Heart right ventricle (tissue), 16 donors: Measurements from ENCODE around the gene PFKL. TPM values are rescaled to one million over a fixed set of nuclear protein-coding genes. Genes with fewer than 3 reads are reported as not detected.
"Not testable (repeated sequence)": the region's sequence is repeated elsewhere in the genome, so short reads cannot be mapped to it uniquely, and the experiment has no call there.

Experiments used
- ATAC-seq, 8 donors: fragments of 200-7000 bp; cut with Tn5 transposase; one replicate each; pipeline ENCODE4 v1.9.1; 2020; ENCODE audit warnings: mild to moderate bottlenecking in 8 of 8, moderate library complexity in 8 of 8, moderate number of reproducible peaks in 1 of 8
- DNase-seq, 2 donors: peaks; one replicate each; pipeline ENCODE4 v3.0.0-alpha.2; 2020
- H3K27ac ChIP-seq, 10 donors: fragments of 200-600 bp; sonication (generic) in 2 of 10; one replicate each; pipeline versions ENCODE4 v1.5.0 to v1.8.0; 2020 to 2022; ENCODE audit warnings: mild to moderate bottlenecking in 3 of 10
- H3K27me3 ChIP-seq, 7 donors: fragments of 200-600 bp; one replicate each; pipeline ENCODE4 v1.8.0; 2021 to 2022; ENCODE audit warnings: mild to moderate bottlenecking in 2 of 7
- H3K36me3 ChIP-seq, 9 donors: fragments of 200-600 bp; sonication (generic) in 1 of 9; one replicate each; pipeline versions ENCODE4 v1.5.0 to v1.8.0; 2020 to 2022; ENCODE audit warnings: mild to moderate bottlenecking in 2 of 9
- H3K4me1 ChIP-seq, 9 donors: fragments of 200-600 bp; sonication (generic) in 1 of 9; one replicate each; pipeline versions ENCODE4 v1.5.0 to v1.8.0; 2020 to 2022; ENCODE audit warnings: mild to moderate bottlenecking in 4 of 9
- H3K4me3 ChIP-seq, 10 donors: fragments of 200-600 bp; sonication (generic) in 2 of 10; one replicate each; pipeline versions ENCODE4 v1.5.0 to v1.8.0; 2020 to 2022; ENCODE audit warnings: mild to moderate bottlenecking in 7 of 10, moderate library complexity in 2 of 10
- H3K9me3 ChIP-seq, 11 donors: fragments of 200-600 bp in 10 of 11; sonication (generic) in 2 of 11; one replicate each; pipeline versions ENCODE4 v1.5.0 to v1.8.0; 2013 to 2022; ENCODE audit warnings: mild to moderate bottlenecking in 2 of 11, control low read depth in 1 of 11, moderate library complexity in 1 of 11
- CTCF ChIP-seq, 9 donors: fragments of 200-600 bp; sonication (generic) in 2 of 9; IDR thresholded peaks; one replicate each; pipeline versions ENCODE4 v1.5.0 to v1.8.0; 2021 to 2022; ENCODE audit warnings: antibody characterized with exemption in 9 of 9, mild to moderate bottlenecking in 5 of 9, moderate library complexity in 1 of 9
- WGBS, 2 donors: extraction: QIAGEN DNeasy Blood & Tissue Kit; methylation state at CpG; one replicate each; pipeline ENCODE4 v1.1.7; 2013; ENCODE audit warnings: inconsistent platforms in 1 of 2; 5-methylcytosine and 5-hydroxymethylcytosine counted together
- intact Hi-C, 10 donors: fragments of 100-400 bp; cut with DNase I; formaldehyde crosslinking; loops; one replicate each; pipeline versions ENCODE4 v1.11.1 to v1.14.2; 2022
- polyA plus RNA-seq, 2 donors: library from polyadenylated mRNA; stranded (reverse); fragments of 200-250 nt; gene quantifications; one replicate each; pipeline ENCODE4 v1.2.3, GENCODE V29; 2013
- total RNA-seq, 10 donors: library from RNA; stranded (reverse); fragmentation: NEBNext Ultra II Directional in 3 of 10; extraction: Animal tissue kit (Norgen Biotek cat#: 25700) in 3 of 10; gene quantifications; one replicate each; pipeline versions ENCODE4 v1.2.1 to v1.2.4, GENCODE V29; 2021 to 2023
- donor health status: Arrhythmogenic right ventricular cardiomyopathy.
- donor health status: ischemic (EF 13 %, LVEDD 7.1; RV severe dilation, severe dysfunction).
- donor health status: healthy with polysubstance abuse.
- donor health status: DM: no; HTN: yes; CAD: no.
- donor health status: DM: no; HTN: no; CAD: no.
- donor health status: ischemic (EF 25% LVEDD 6.9; RV normal size, moderate dysfunction).
- donor health status: ischemic (EF 25% LVEDD 5.7; RV mildly dilated, moderate dysfunction).
- donor health status: healthy.
- donor health status: DM: yes; HTN: yes; CAD: no.
- donor health status: Ischemic cardiomyopathy.
- donor health status: ischemic (EF 35%, LVEDD 5.7; RV mildly dilated, moderate dysfunction).
- donor health status: nonischemic (EF 11% LVEDD 7.7; RV severe dilation, severe dysfunction).
- donor health status: DM: yes; HTN: yes; CAD: no.
- donor health status: PGD.
- donor health status: ischemic (EF 29% LVEDD 5.4; RV normal size, mild dysfunction).
- donor health status: nonischemic (EF 23%, LVEDD 6.1; RV moderate dilation, normal function).

Gene PFKL
- total and polyA plus RNA-seq, 12 donors = 34.7 to 84.4 (median 43.8) TPM

- not testable (repeated sequence) for H3K27me3 ChIP-seq, ATAC-seq, H3K9me3 ChIP-seq, H3K4me3 ChIP-seq, DNase-seq
- Histone ChIP-seq H3K4me1 (peaks cover 38 to 72% (median 53%) of the 10 kb centered on the region in 9 donors), H3K36me3 (peaks cover 0 to 18% (median 0%) of the 10 kb centered on the region in 9 donors), H3K27ac (peak overlapping the region in 2 of 10 donors; percentile 31)
- peak in 1 of 9 donors; percentile 23 for TF ChIP-seq CTCF (IDR thresholded peaks at IDR 0.05)
- WGBS, 2 donors = 86 to 89% methylated on average over 21 to 23 of the region's 23 CpGs
- intact Hi-C loops = loop anchor here in 2 of 10 donors (5.0 to 10.0 kb wide), 2 partner anchors 35 to 288 kb away; partner anchors contain the start of genes CFAP410 (in 2 of the 2) and TRAPPC10 (in 1 of the 2)
Measured at GRCh38 chr21:44302573-44303401, 2.9 kb downstream of the PFKL start.

GRCh38 chr21:44303490-44303981 is 3.7 kb downstream of the PFKL start:
- WGBS, 2 donors = 76 to 79% methylated on average over 12 of the region's 12 CpGs
- intact Hi-C loops = loop anchor here in 2 of 10 donors (5.0 to 10.0 kb wide), 2 partner anchors 34 to 289 kb away; partner anchors contain the start of genes CFAP410 (in 2 of the 2) and TRAPPC10 (in 1 of the 2)
- H3K4me1 ChIP-seq = peaks cover 38 to 70% (median 50%) of the 10 kb centered on the region in 9 donors

GRCh38 chr21:44304011-44304616 is 4.3 kb downstream of the PFKL start:
- 67 to 72% methylated on average over 16 of the region's 16 CpGs for WGBS, 2 donors
- Histone ChIP-seq H3K27me3 (no peaks in the 10 kb centered on the region), H3K9me3 (no peaks in the 10 kb centered on the region), H3K4me1 (peaks cover 38 to 69% (median 49%) of the 10 kb centered on the region in 9 donors), H3K4me3 (no peak overlapping the region), H3K36me3 (peaks cover 0 to 31% (median 0%) of the 10 kb centered on the region in 9 donors), H3K27ac (peak overlapping the region in 8 of 10 donors; percentile 9 to 56 (median 34))
- DNase-seq (no peak), ATAC-seq (peak in 1 of 8 donors; percentile 23)
- intact Hi-C loops = loop anchor here in 3 of 10 donors (2.0 to 10.0 kb wide), 3 partner anchors 15 to 289 kb away; partner anchors contain the start of genes CFAP410 (in 2 of the 3) and TRAPPC10 (in 1 of the 3)
- no peak for TF ChIP-seq CTCF (IDR thresholded peaks at IDR 0.05)

More at GRCh38 chr21:44303490-44303981, 3.7 kb downstream of the PFKL start:
- Histone ChIP-seq H3K36me3 (peaks cover 0 to 25% (median 0%) of the 10 kb centered on the region in 9 donors), H3K27ac (peak overlapping the region in 8 of 10 donors; percentile 9 to 56 (median 34)), H3K4me3 (no peak overlapping the region), H3K9me3 (no peaks in the 10 kb centered on the region), H3K27me3 (no peaks in the 10 kb centered on the region)
- TF ChIP-seq CTCF (IDR thresholded peaks at IDR 0.05) = no peak
- DNase-seq = no peak
- no peak for ATAC-seq

- Histone ChIP-seq H3K4me1 (peaks cover 38 to 63% (median 48%) of the 10 kb centered on the region in 9 donors), H3K27ac (peak overlapping the region in 1 of 10 donors; percentile 25), H3K4me3 (no peak overlapping the region), H3K9me3 (no peaks in the 10 kb centered on the region), H3K36me3 (peaks cover 0 to 39% (median 2%) of the 10 kb centered on the region in 9 donors), H3K27me3 (no peaks in the 10 kb centered on the region)
- no peak for DNase-seq
- intact Hi-C loops = loop anchor here in 3 of 10 donors (2.0 to 10.0 kb wide), 3 partner anchors 14 to 290 kb away; partner anchors contain the start of genes CFAP410 (in 2 of the 3) and TRAPPC10 (in 1 of the 3)
- 56 to 57% methylated on average over 8 of the region's 8 CpGs for WGBS, 2 donors
- ATAC-seq = peak in 5 of 8 donors; percentile 30 to 41 (median 36)
- peak; percentile 22 to 68 (median 61) for TF ChIP-seq CTCF (IDR thresholded peaks at IDR 0.05)
Measured at GRCh38 chr21:44304877-44305293, 5.0 kb downstream of the PFKL start.
